Hepatocyte (in vitro differentiated cells): ENCODE data around the gene PLOD3.

Experiments used
- CTCF ChIP-seq: fragments of 200-600 bp; sonication (generic); IDR thresholded peaks from 2 replicates; pipeline ENCODE4 v1.5.1; 2016; ENCODE audit warnings: antibody characterized with exemption, mild to moderate bottlenecking; ENCODE audit not compliant: poor library complexity
- EZH2 ChIP-seq: fragments of 200-600 bp; sonication (generic); IDR thresholded peaks from 2 replicates; pipeline ENCODE4 v1.6.1; 2016; ENCODE audit warnings: antibody characterized with exemption, mild to moderate bottlenecking, borderline replicate concordance
- EZH2phosphoT487 ChIP-seq: fragments of 200-600 bp; sonication (generic); IDR thresholded peaks from one replicate; pipeline ENCODE4 v1.6.1; 2018; ENCODE audit warnings: antibody characterized with exemption, mild to moderate bottlenecking, low read depth, moderate library complexity; ENCODE audit not compliant: unreplicated experiment, severe bottlenecking

GRCh38 chr7:101243646-101244374 lies 26.4 kb upstream of the PLOD3 start:
- TF ChIP-seq CTCF (no peak), EZH2 (no peak), EZH2phosphoT487 (no peak)
